OCI-LY1 (cell line): ENCODE measurements around the gene SLC6A8.

Experiments used
- CTCF ChIP-seq: fragments of 200-600 bp; sonication (generic), shearing (Covaris generic); IDR thresholded peaks from 2 replicates; pipeline ENCODE4 v1.5.1; 2017; ENCODE audit warnings: mild to moderate bottlenecking, antibody characterized with exemption, low read length, moderate library complexity, mixed read lengths
- EZH2 ChIP-seq: fragments of 200-600 bp; sonication (generic), shearing (Covaris generic); IDR thresholded peaks from 2 replicates; pipeline ENCODE4 v1.8.0; 2017; ENCODE audit warnings: borderline replicate concordance, mixed run types, mild to moderate bottlenecking, antibody characterized with exemption, low read length, moderate library complexity, mixed read lengths

GRCh38 chrX:153659268-153659667 is 28.5 kb upstream of the SLC6A8 start:
- TF ChIP-seq CTCF (no peak), EZH2 (no peak)
